Measurements from ENCODE around the gene GPR156.

GPR156 gene

GRCh38 chr3:120180731-120181412, 104.2 kb downstream of the GPR156 start:
- no peak for TF ChIP-seq CTCF (conservative IDR thresholded peaks at IDR 0.05)
- no peak overlapping the region for H3K27ac ChIP-seq

GRCh38 chr3:120177707-120178306, 107.2 kb downstream of the GPR156 start:
- no peak overlapping the region for H3K27ac ChIP-seq
- TF ChIP-seq CTCF (conservative IDR thresholded peaks at IDR 0.05) (no peak), ZFX (IDR thresholded peaks at IDR 0.05) (no peak)

DNA sequence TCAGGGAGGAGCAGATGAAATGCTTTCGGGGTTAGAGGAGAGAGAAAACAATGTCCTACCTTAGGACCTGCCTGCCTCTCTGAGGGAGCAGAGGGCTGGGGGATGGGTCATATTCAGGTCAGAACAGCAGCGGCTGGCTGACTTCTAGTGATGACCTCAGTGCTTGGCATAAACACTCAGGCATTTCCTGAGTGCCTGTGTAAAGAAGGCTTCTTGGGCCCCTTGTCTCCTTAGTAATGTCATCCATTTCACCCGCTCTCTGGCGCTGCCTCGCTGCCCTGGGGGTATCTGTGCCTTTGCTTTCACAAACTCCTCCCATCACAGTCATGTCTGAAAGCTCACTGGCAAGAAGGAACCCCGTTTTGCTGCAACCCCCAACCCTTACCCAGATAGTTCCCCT, 107.9 kb downstream of the GPR156 start:
- H3K27ac ChIP-seq: no peak overlapping the region
- no peak for TF ChIP-seq ZFX (IDR thresholded peaks at IDR 0.05)
- no peak for TF ChIP-seq CTCF (conservative IDR thresholded peaks at IDR 0.05)

GRCh38 chr3:120174811-120175539, 110.0 kb downstream of the GPR156 start:
- TF ChIP-seq CTCF (conservative IDR thresholded peaks at IDR 0.05) (no peak), ZFX (IDR thresholded peaks at IDR 0.05) (no peak)
- no peak overlapping the region for H3K27ac ChIP-seq

- TF ChIP-seq CTCF (conservative IDR thresholded peaks at IDR 0.05) (no peak), ZFX (IDR thresholded peaks at IDR 0.05) (no peak)
- H3K27ac ChIP-seq: no peak overlapping the region
These were observed 111.9 kb downstream of the GPR156 start for GRCh38 chr3:120173056-120173675.

DNA sequence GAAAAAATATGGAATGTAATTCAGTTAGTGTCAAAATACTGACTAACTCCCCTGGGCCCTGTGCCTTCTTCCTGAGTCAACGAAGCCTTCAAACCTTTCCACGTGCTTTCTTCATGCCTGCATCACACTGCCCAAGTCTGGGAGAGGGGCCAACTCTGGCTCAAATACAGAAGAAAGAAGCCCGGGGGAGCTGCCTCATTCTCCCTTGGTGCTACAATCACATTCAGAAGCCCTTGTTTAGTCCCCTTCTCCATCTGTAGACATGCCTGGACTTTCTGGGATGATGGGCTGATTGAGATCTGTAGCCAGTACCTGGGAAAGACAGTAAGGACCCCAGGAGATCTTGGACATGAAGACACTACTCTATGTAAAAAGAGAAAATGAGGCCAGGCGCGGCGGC, 113.0 kb downstream of the GPR156 start:
- TF ChIP-seq CTCF (conservative IDR thresholded peaks at IDR 0.05) (no peak), ZFX (IDR thresholded peaks at IDR 0.05) (no peak)
- no peak overlapping the region for H3K27ac ChIP-seq
